ENCODE results near the gene TMEM191C. TPM values are rescaled to one million over a fixed set of nuclear protein-coding genes. Genes with fewer than 3 reads are reported as not detected.

Gene TMEM191C
- total and polyA plus RNA-seq, 2 of the 13 experiments (the other 11 are each of a cell fraction or from before 2014, with no cell fraction given) = 1.2 to 2.9 TPM

GRCh38 chr22:21457023-21457787 is 10.0 kb upstream of the TMEM191C start (continued):
- no peak for TF ChIP-seq PBX2 (CRISPR knock-in tag; IDR thresholded peaks at IDR 0.05)
- 0 out of 2 replicates have a peak, but pooled peaks have one; percentile 45 for TF ChIP-seq KAT8 (CRISPR knock-in tag; IDR thresholded peaks at IDR 0.05)
- TF ChIP-seq HNF4A (CRISPR knock-in tag; IDR thresholded peaks at IDR 0.05) = peak; percentile 75
- TF ChIP-seq ZNF652 (CRISPR knock-in tag; IDR thresholded peaks at IDR 0.05; ENCODE audit: borderline replicate concordance, low read depth) = peak; percentile 18; the same call in 1 of the 2 replicates
- TF ChIP-seq ZNF335 (CRISPR knock-in tag; IDR thresholded peaks at IDR 0.05) = 0 out of 2 replicates have a peak, but pooled peaks have one; percentile 41
- peak; percentile 43; the same call in 1 of the 2 replicates for TF ChIP-seq ZNF800 (CRISPR knock-in tag; IDR thresholded peaks at IDR 0.05)
- no peak for TF ChIP-seq ZFP36 (IDR thresholded peaks at IDR 0.05; ENCODE audit: borderline replicate concordance, low read depth, low read length, partially characterized antibody)
- no peak for TF ChIP-seq DBP (CRISPR knock-in tag; IDR thresholded peaks at IDR 0.05; ENCODE audit: not compliant biosample characterization)
- TF ChIP-seq MIER3 (CRISPR knock-in tag; IDR thresholded peaks at IDR 0.05; ENCODE audit: borderline replicate concordance) = peak; percentile 80; the same call in 1 of the 2 replicates
- no peak for TF ChIP-seq IRF9 (CRISPR knock-in tag; IDR thresholded peaks at IDR 0.05; ENCODE audit: borderline replicate concordance)
- TF ChIP-seq ASH2L (IDR thresholded peaks at IDR 0.05; ENCODE audit: insufficient read length, low read depth, low read length) = peak; percentile 62
- TF ChIP-seq MZF1 (CRISPR knock-in tag; IDR thresholded peaks at IDR 0.05; ENCODE audit: borderline replicate concordance) = no peak
- TF ChIP-seq TFE3 (CRISPR knock-in tag; IDR thresholded peaks at IDR 0.05) = no peak
- TF ChIP-seq AFF4 (CRISPR knock-in tag; IDR thresholded peaks at IDR 0.05) = no peak
- 0 out of 2 replicates have a peak, but pooled peaks have one; percentile 23 for TF ChIP-seq MYC (CRISPR knock-in tag; IDR thresholded peaks at IDR 0.05; ENCODE audit: borderline replicate concordance)
- TF ChIP-seq NCOR1 (IDR thresholded peaks at IDR 0.05; ENCODE audit: borderline replicate concordance, low read length) = peak; percentile 43; the same call in 1 of the 2 replicates
- TF ChIP-seq SOX5 (CRISPR knock-in tag; IDR thresholded peaks at IDR 0.05; ENCODE audit: borderline replicate concordance) = peak; percentile 54
- TF ChIP-seq RXRB (CRISPR knock-in tag; IDR thresholded peaks at IDR 0.05; ENCODE audit: borderline replicate concordance) = peak; percentile 50; the same call in 1 of the 2 replicates

Measured in HepG2 (cell line).